Immature natural killer cell (primary cell): ENCODE results near the gene NRG2. TPM values are rescaled to one million over a fixed set of nuclear protein-coding genes. Genes with fewer than 3 reads are reported as not detected.

Experiments
- DNase-seq, 3 donors: peaks; one replicate each; pipeline ENCODE4 v3.0.0; 2022; ENCODE audit warnings: mixed read lengths in 1 of 3
- H3K27ac Mint-ChIP-seq, 6 donors: one replicate each; pipeline ENCODE4 v1.8.0; 2020; ENCODE audit warnings: mixed read lengths in 6 of 6, mild to moderate bottlenecking in 5 of 6, inconsistent platforms in 4 of 6, moderate library complexity in 3 of 6
- H3K27me3 Mint-ChIP-seq, 3 donors: one replicate each; pipeline ENCODE4 v1.8.0; 2020 to 2021; ENCODE audit warnings: low read depth in 3 of 3, mild to moderate bottlenecking in 3 of 3, mixed read lengths in 3 of 3, moderate library complexity in 3 of 3, inconsistent platforms in 1 of 3
- H3K36me3 Mint-ChIP-seq, 3 donors: one replicate each; pipeline ENCODE4 v1.8.0; 2020; ENCODE audit warnings: mixed read lengths in 3 of 3, inconsistent platforms in 2 of 3, mild to moderate bottlenecking in 2 of 3
- H3K4me1 Mint-ChIP-seq, 2 donors: one replicate each; pipeline ENCODE4 v1.8.0; 2020; ENCODE audit warnings: inconsistent platforms in 2 of 2, mild to moderate bottlenecking in 2 of 2, mixed read lengths in 2 of 2, moderate library complexity in 1 of 2
- H3K4me3 Mint-ChIP-seq, 5 donors: one replicate each; pipeline ENCODE4 v1.8.0; 2020; ENCODE audit warnings: mild to moderate bottlenecking in 5 of 5, mixed read lengths in 5 of 5, inconsistent platforms in 3 of 5, moderate library complexity in 3 of 5
- H3K9me3 Mint-ChIP-seq, 6 donors: one replicate each; pipeline ENCODE4 v1.8.0; 2020; ENCODE audit warnings: mild to moderate bottlenecking in 6 of 6, mixed read lengths in 6 of 6, inconsistent platforms in 4 of 6, moderate library complexity in 3 of 6
- polyA plus RNA-seq, 3 donors: library from polyadenylated mRNA; unstranded; fragments of 300-500 nt; fragmentation: Illumina TruSeq; gene quantifications; one replicate each; pipeline ENCODE4 v1.2.3, GENCODE V29; 2021

The NRG2 gene
- polyA plus RNA-seq, 3 donors from 2014 or later, result 0.08 to 0.21 (median 0.08) TPM

- no peak for DNase-seq
- H3K36me3 Mint-ChIP-seq, result peaks cover 0 to 6% (median 3%) of the 10 kb centered on the region in 3 donors
- no peaks in the 10 kb centered on the region for H3K4me1 Mint-ChIP-seq
- no peak overlapping the region for H3K27ac Mint-ChIP-seq
- H3K9me3 Mint-ChIP-seq, result peaks cover 0 to 5% (median 1%) of the 10 kb centered on the region in 6 donors
- no peak overlapping the region for H3K4me3 Mint-ChIP-seq
- peaks cover 0 to 3% (median 3%) of the 10 kb centered on the region in 3 donors for H3K27me3 Mint-ChIP-seq
Measured at GRCh38 chr5:139817362-139817761, 225.7 kb downstream of the NRG2 start.

- H3K36me3 Mint-ChIP-seq, result peaks cover 0 to 6% (median 3%) of the 10 kb centered on the region in 3 donors
- peaks cover 0 to 5% (median 1%) of the 10 kb centered on the region in 6 donors for H3K9me3 Mint-ChIP-seq
- DNase-seq, result no peak
- no peak overlapping the region for H3K4me3 Mint-ChIP-seq
- peak overlapping the region in 1 of 6 donors; percentile 17 for H3K27ac Mint-ChIP-seq
- H3K4me1 Mint-ChIP-seq, result no peaks in the 10 kb centered on the region
- H3K27me3 Mint-ChIP-seq, result peaks cover 0 to 5% (median 3%) of the 10 kb centered on the region in 3 donors
Measured at GRCh38 chr5:139816566-139816965, 226.5 kb downstream of the NRG2 start.

GRCh38 chr5:139814704-139815280 lies 228.3 kb downstream of the NRG2 start:
- peaks cover 3 to 5% (median 5%) of the 10 kb centered on the region in 3 donors for H3K27me3 Mint-ChIP-seq
- H3K4me3 Mint-ChIP-seq, result no peak overlapping the region
- peaks cover 0 to 5% (median 1%) of the 10 kb centered on the region in 6 donors for H3K9me3 Mint-ChIP-seq
- DNase-seq, result no peak
- no peaks in the 10 kb centered on the region for H3K4me1 Mint-ChIP-seq
- H3K36me3 Mint-ChIP-seq, result peaks cover 0 to 6% (median 3%) of the 10 kb centered on the region in 3 donors
- H3K27ac Mint-ChIP-seq, result no peak overlapping the region

GRCh38 chr5:139814191-139814601 lies 228.9 kb downstream of the NRG2 start:
- no peak for DNase-seq
- peaks cover 0 to 5% (median 1%) of the 10 kb centered on the region in 6 donors for H3K9me3 Mint-ChIP-seq
- H3K4me3 Mint-ChIP-seq, result no peak overlapping the region
- H3K27ac Mint-ChIP-seq, result no peak overlapping the region
- peaks cover 3 to 5% (median 5%) of the 10 kb centered on the region in 3 donors for H3K27me3 Mint-ChIP-seq
- no peaks in the 10 kb centered on the region for H3K4me1 Mint-ChIP-seq
- H3K36me3 Mint-ChIP-seq, result peaks cover 0 to 6% (median 3%) of the 10 kb centered on the region in 3 donors

- Mint-ChIP-seq H3K27ac (no peak overlapping the region), H3K4me3 (no peak overlapping the region), H3K36me3 (peaks cover 0 to 3% (median 0%) of the 10 kb centered on the region in 3 donors), H3K4me1 (no peaks in the 10 kb centered on the region), H3K27me3 (peaks cover 3 to 5% (median 5%) of the 10 kb centered on the region in 3 donors), H3K9me3 (no peaks in the 10 kb centered on the region)
- DNase-seq, result no peak
Measured at GRCh38 chr5:139812836-139813805, 230.0 kb downstream of the NRG2 start.

GRCh38 chr5:139812323-139812722 lies 230.8 kb downstream of the NRG2 start:
- no peaks in the 10 kb centered on the region for H3K36me3 Mint-ChIP-seq
- no peak overlapping the region for H3K27ac Mint-ChIP-seq
- H3K4me1 Mint-ChIP-seq, result no peaks in the 10 kb centered on the region
- no peak for DNase-seq
- H3K4me3 Mint-ChIP-seq, result no peak overlapping the region
- H3K9me3 Mint-ChIP-seq, result no peaks in the 10 kb centered on the region
- H3K27me3 Mint-ChIP-seq, result peaks cover 3 to 5% (median 5%) of the 10 kb centered on the region in 3 donors

GRCh38 chr5:139811274-139811607 lies 231.9 kb downstream of the NRG2 start:
- Mint-ChIP-seq H3K27ac (no peak overlapping the region), H3K4me3 (no peak overlapping the region), H3K36me3 (no peaks in the 10 kb centered on the region), H3K4me1 (no peaks in the 10 kb centered on the region), H3K9me3 (no peaks in the 10 kb centered on the region), H3K27me3 (peaks cover 2 to 3% (median 3%) of the 10 kb centered on the region in 3 donors)
- DNase-seq, result no peak

GRCh38 chr5:139810341-139811273 lies 232.5 kb downstream of the NRG2 start:
- H3K36me3 Mint-ChIP-seq, result no peaks in the 10 kb centered on the region
- no peaks in the 10 kb centered on the region for H3K4me1 Mint-ChIP-seq
- H3K27ac Mint-ChIP-seq, result no peak overlapping the region
- H3K27me3 Mint-ChIP-seq, result peaks cover 2 to 5% (median 3%) of the 10 kb centered on the region in 3 donors
- DNase-seq, result no peak
- no peaks in the 10 kb centered on the region for H3K9me3 Mint-ChIP-seq
- no peak overlapping the region for H3K4me3 Mint-ChIP-seq

GRCh38 chr5:139809331-139809810 lies 233.7 kb downstream of the NRG2 start:
- H3K9me3 Mint-ChIP-seq, result no peaks in the 10 kb centered on the region
- no peak overlapping the region for H3K27ac Mint-ChIP-seq
- H3K4me3 Mint-ChIP-seq, result no peak overlapping the region
- no peak for DNase-seq
- peaks cover 2 to 5% (median 3%) of the 10 kb centered on the region in 3 donors for H3K27me3 Mint-ChIP-seq
- no peaks in the 10 kb centered on the region for H3K36me3 Mint-ChIP-seq
- H3K4me1 Mint-ChIP-seq, result no peaks in the 10 kb centered on the region

GRCh38 chr5:139808481-139809330 lies 234.4 kb downstream of the NRG2 start:
- H3K27me3 Mint-ChIP-seq, result peaks cover 3 to 5% (median 3%) of the 10 kb centered on the region in 3 donors

GRCh38 chr5:139807647-139808030 lies 235.5 kb downstream of the NRG2 start:
- no peak for DNase-seq
- Mint-ChIP-seq H3K4me3 (no peak overlapping the region), H3K27ac (no peak overlapping the region), H3K4me1 (no peaks in the 10 kb centered on the region), H3K27me3 (peaks cover 3 to 5% (median 3%) of the 10 kb centered on the region in 3 donors), H3K36me3 (no peaks in the 10 kb centered on the region), H3K9me3 (no peaks in the 10 kb centered on the region)

More at GRCh38 chr5:139808481-139809330, 234.4 kb downstream of the NRG2 start:
- Mint-ChIP-seq H3K9me3 (no peaks in the 10 kb centered on the region), H3K4me1 (no peaks in the 10 kb centered on the region), H3K36me3 (no peaks in the 10 kb centered on the region), H3K27ac (no peak overlapping the region), H3K4me3 (no peak overlapping the region)
- peak in 2 of 3 donors; percentile 24 to 36 for DNase-seq

GRCh38 chr5:139806726-139807646 lies 236.1 kb downstream of the NRG2 start:
- Mint-ChIP-seq H3K9me3 (peaks cover 0 to 1% (median 0%) of the 10 kb centered on the region in 6 donors), H3K27ac (no peak overlapping the region), H3K4me1 (no peaks in the 10 kb centered on the region), H3K36me3 (no peaks in the 10 kb centered on the region), H3K4me3 (no peak overlapping the region), H3K27me3 (peaks cover 4 to 5% (median 5%) of the 10 kb centered on the region in 3 donors)
- no peak for DNase-seq
